ENCODE measurements around the gene SH3GL2.

SH3GL2 gene

DNA sequence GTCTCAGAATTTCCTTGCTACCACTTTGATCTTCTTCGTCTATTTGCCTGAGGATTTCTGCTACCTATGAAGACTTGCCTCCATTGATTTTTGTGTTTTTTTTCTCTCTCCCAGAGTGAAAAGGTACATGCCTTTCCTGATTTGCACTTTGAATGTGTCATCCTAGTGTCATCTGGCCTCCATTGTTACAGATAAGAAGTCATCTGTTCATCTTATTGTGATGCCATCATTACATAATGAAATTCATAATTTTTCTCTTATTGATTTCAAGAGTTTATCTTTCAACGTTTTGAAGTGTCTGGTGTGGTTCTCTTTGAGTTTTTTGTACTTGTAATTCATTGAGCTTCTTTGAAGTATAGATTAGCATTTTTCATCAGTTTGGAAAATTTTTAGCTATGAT lies 144.8 kb downstream of the SH3GL2 start:
- no peak overlapping the region for H3K9ac ChIP-seq (ENCODE audit: low read depth, low read length, poor library complexity, severe bottlenecking)
- no peaks in the 10 kb centered on the region for H4K20me1 ChIP-seq (ENCODE audit: insufficient read depth, low read length, poor library complexity, severe bottlenecking)
- no peak overlapping the region for H3K4me3 ChIP-seq (ENCODE audit: low read length, poor library complexity, severe bottlenecking)
- TF ChIP-seq, protein P1, sequence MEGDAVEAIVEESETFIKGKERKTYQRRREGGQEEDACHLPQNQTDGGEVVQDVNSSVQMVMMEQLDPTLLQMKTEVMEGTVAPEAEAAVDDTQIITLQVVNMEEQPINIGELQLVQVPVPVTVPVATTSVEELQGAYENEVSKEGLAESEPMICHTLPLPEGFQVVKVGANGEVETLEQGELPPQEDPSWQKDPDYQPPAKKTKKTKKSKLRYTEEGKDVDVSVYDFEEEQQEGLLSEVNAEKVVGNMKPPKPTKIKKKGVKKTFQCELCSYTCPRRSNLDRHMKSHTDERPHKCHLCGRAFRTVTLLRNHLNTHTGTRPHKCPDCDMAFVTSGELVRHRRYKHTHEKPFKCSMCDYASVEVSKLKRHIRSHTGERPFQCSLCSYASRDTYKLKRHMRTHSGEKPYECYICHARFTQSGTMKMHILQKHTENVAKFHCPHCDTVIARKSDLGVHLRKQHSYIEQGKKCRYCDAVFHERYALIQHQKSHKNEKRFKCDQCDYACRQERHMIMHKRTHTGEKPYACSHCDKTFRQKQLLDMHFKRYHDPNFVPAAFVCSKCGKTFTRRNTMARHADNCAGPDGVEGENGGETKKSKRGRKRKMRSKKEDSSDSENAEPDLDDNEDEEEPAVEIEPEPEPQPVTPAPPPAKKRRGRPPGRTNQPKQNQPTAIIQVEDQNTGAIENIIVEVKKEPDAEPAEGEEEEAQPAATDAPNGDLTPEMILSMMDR (conservative IDR thresholded peaks at IDR 0.05; ENCODE audit: low read length): no peak
- no peak for TF ChIP-seq EZH2phosphoT487 (IDR thresholded peaks at IDR 0.05; ENCODE audit: borderline replicate concordance)
- H3K27me3 ChIP-seq (ENCODE audit: insufficient read depth, low read length, poor library complexity, severe bottlenecking): no peaks in the 10 kb centered on the region
- no peaks in the 10 kb centered on the region for H3F3A ChIP-seq (ENCODE audit: low read depth)
- peaks cover 3% of the 10 kb centered on the region for H3K4me1 ChIP-seq (ENCODE audit: insufficient read depth, low read length, poor library complexity, severe bottlenecking)
- no peak overlapping the region for H3K4me2 ChIP-seq (ENCODE audit: low read depth, low read length, poor library complexity, severe bottlenecking)
- H3K36me3 ChIP-seq (ENCODE audit: insufficient read depth, low read length): no peaks in the 10 kb centered on the region
- no peaks in the 10 kb centered on the region for H3K9me3 ChIP-seq (ENCODE audit: insufficient read depth, low read depth, low read length)
- H2AFZ ChIP-seq (ENCODE audit: low read length): no peak overlapping the region
- H3K9me2 ChIP-seq (replicated peaks; ENCODE audit: low read depth, low read length): no peaks in the 10 kb centered on the region
- H3K79me2 ChIP-seq (ENCODE audit: insufficient read depth, low read length): no peaks in the 10 kb centered on the region

DNA sequence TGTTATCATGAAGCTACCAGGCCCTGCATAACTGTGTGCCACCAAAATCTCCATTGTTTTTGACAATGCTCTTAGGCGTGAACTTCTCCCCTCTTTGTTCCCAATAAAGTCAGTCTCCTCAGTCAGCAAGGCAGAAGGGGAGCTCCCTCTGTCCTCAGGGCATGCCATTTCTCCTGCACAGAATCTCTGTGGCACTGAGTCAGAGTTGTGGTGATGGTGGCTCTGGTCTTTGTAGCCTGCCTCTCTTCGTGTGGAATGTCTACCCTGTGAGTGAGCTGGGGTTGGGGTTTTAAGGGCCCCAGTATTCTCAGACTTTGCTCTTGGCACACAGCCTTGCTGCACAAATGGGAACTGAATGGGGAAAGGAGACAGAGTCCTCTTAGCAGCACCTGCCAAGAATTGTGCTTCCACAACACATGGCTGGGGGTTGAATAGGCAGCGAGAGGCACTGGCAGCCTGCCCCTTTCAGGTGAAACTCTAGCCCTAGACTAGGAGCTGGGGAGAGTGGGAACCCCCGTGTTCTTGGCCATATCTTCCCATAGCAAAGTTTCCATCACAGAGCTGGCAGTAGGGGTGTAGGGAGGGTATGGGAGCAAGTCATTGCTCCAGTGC lies 146.6 kb downstream of the SH3GL2 start:
- Histone ChIP-seq H3K36me3 (ENCODE audit: insufficient read depth, low read length) (no peaks in the 10 kb centered on the region), H4K20me1 (ENCODE audit: insufficient read depth, low read length, poor library complexity, severe bottlenecking) (no peaks in the 10 kb centered on the region), H3K9me3 (ENCODE audit: insufficient read depth, low read depth, low read length) (no peaks in the 10 kb centered on the region), H3F3A (ENCODE audit: low read depth) (no peaks in the 10 kb centered on the region), H3K27me3 (ENCODE audit: insufficient read depth, low read length, poor library complexity, severe bottlenecking) (no peaks in the 10 kb centered on the region), H3K9ac (ENCODE audit: low read depth, low read length, poor library complexity, severe bottlenecking) (no peak overlapping the region), H3K79me2 (ENCODE audit: insufficient read depth, low read length) (no peaks in the 10 kb centered on the region), H2AFZ (ENCODE audit: low read length) (no peak overlapping the region), H3K4me1 (ENCODE audit: insufficient read depth, low read length, poor library complexity, severe bottlenecking) (peaks cover 3% of the 10 kb centered on the region), H3K4me3 (ENCODE audit: low read length, poor library complexity, severe bottlenecking) (no peak overlapping the region), H3K9me2 (replicated peaks; ENCODE audit: low read depth, low read length) (no peaks in the 10 kb centered on the region), H3K4me2 (ENCODE audit: low read depth, low read length, poor library complexity, severe bottlenecking) (no peak overlapping the region)
- TF ChIP-seq, protein P1 (conservative IDR thresholded peaks at IDR 0.05; ENCODE audit: low read length): no peak
- no peak for TF ChIP-seq EZH2phosphoT487 (IDR thresholded peaks at IDR 0.05; ENCODE audit: borderline replicate concordance)

DNA sequence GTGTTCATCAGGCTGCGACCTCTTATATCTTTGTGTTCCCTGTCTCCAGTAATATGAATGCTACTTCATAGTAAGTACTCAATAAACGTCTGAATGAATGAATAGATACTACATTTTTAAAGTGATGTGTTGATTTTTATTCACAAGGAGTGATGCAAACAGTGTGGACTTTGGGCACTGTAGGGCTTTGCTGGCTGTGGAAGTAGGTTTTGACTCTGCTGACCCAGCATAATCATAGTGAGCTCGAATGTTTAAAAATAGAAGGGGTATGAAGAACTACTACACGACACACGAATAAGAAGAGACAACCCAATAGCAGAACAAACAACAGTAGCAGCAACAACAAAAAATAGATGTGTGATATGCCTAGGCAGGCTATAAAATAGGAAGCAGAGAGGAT lies 147.4 kb downstream of the SH3GL2 start:
- TF ChIP-seq, protein P1 (conservative IDR thresholded peaks at IDR 0.05; ENCODE audit: low read length): no peak
- no peak for TF ChIP-seq EZH2phosphoT487 (IDR thresholded peaks at IDR 0.05; ENCODE audit: borderline replicate concordance)
- Histone ChIP-seq H2AFZ (ENCODE audit: low read length) (no peak overlapping the region), H3K36me3 (ENCODE audit: insufficient read depth, low read length) (no peaks in the 10 kb centered on the region), H3K9ac (ENCODE audit: low read depth, low read length, poor library complexity, severe bottlenecking) (no peak overlapping the region), H3K79me2 (ENCODE audit: insufficient read depth, low read length) (no peaks in the 10 kb centered on the region), H3K9me3 (ENCODE audit: insufficient read depth, low read depth, low read length) (no peaks in the 10 kb centered on the region), H3F3A (ENCODE audit: low read depth) (no peaks in the 10 kb centered on the region), H3K9me2 (replicated peaks; ENCODE audit: low read depth, low read length) (no peaks in the 10 kb centered on the region), H4K20me1 (ENCODE audit: insufficient read depth, low read length, poor library complexity, severe bottlenecking) (no peaks in the 10 kb centered on the region), H3K4me2 (ENCODE audit: low read depth, low read length, poor library complexity, severe bottlenecking) (no peak overlapping the region), H3K4me1 (ENCODE audit: insufficient read depth, low read length, poor library complexity, severe bottlenecking) (peaks cover 3% of the 10 kb centered on the region), H3K27me3 (ENCODE audit: insufficient read depth, low read length, poor library complexity, severe bottlenecking) (no peaks in the 10 kb centered on the region), H3K4me3 (ENCODE audit: low read length, poor library complexity, severe bottlenecking) (no peak overlapping the region)
